HPDE6-E6E7 (cell line): ENCODE results near the gene MICAL3.
A peak's percentile ranks its signal among the peaks of the same experiment; 100 is the strongest.

ENCODE experiments used
- DNase-seq: peaks from one replicate; pipeline ENCODE4 v3.0.0; 2011; ENCODE audit warnings: missing footprints; ENCODE audit errors: extremely low spot score

Gene MICAL3

GRCh38 chr22:17797721-17798559 is 226.4 kb downstream of the MICAL3 start:
- DNase-seq = no peak

- no peak for DNase-seq
Observed at GRCh38 chr22:17796695-17797094, 227.7 kb downstream of the MICAL3 start.

GRCh38 chr22:17795661-17796548 is 228.5 kb downstream of the MICAL3 start:
- no peak for DNase-seq

- no peak for DNase-seq
Observed at GRCh38 chr22:17794726-17795542, 229.4 kb downstream of the MICAL3 start.

GRCh38 chr22:17792854-17793434 is 231.4 kb downstream of the MICAL3 start:
- DNase-seq = no peak

GRCh38 chr22:17792299-17792698 is 232.1 kb downstream of the MICAL3 start:
- DNase-seq = no peak

GRCh38 chr22:17791196-17791595 is 233.2 kb downstream of the MICAL3 start:
- DNase-seq = no peak

- DNase-seq = no peak
Observed at GRCh38 chr22:17789379-17790200, 234.8 kb downstream of the MICAL3 start.

- DNase-seq = no peak
Observed at GRCh38 chr22:17788528-17789378, 235.6 kb downstream of the MICAL3 start.

GRCh38 chr22:17787716-17788330 is 236.5 kb downstream of the MICAL3 start:
- DNase-seq = no peak

- no peak for DNase-seq
Observed at GRCh38 chr22:17787241-17787640, 237.1 kb downstream of the MICAL3 start.

- DNase-seq = no peak
Observed at GRCh38 chr22:17786435-17787161, 237.8 kb downstream of the MICAL3 start.

GRCh38 chr22:17785185-17786184 is 238.9 kb downstream of the MICAL3 start:
- peak; percentile 41 for DNase-seq

- no peak for DNase-seq
Observed at GRCh38 chr22:17784776-17785175, 239.6 kb downstream of the MICAL3 start.

- DNase-seq = no peak
Observed at GRCh38 chr22:17783773-17784480, 240.4 kb downstream of the MICAL3 start.

- no peak for DNase-seq
Observed at GRCh38 chr22:17783312-17783711, 241.0 kb downstream of the MICAL3 start.

- no peak for DNase-seq
Observed at GRCh38 chr22:17782621-17783020, 241.7 kb downstream of the MICAL3 start.
